B cell (primary cell): ENCODE measurements around the gene CCL25. TPM values are rescaled to one million over a fixed set of nuclear protein-coding genes. Genes with fewer than 3 reads are reported as not detected.

Experiments
- ATAC-seq: fragments of 200-7000 bp; cut with Tn5 transposase; one replicate; pipeline ENCODE4 v1.10.0; 2021; ENCODE audit warnings: low read depth, mild to moderate bottlenecking, moderate number of reproducible peaks, moderate library complexity
- CTCF ChIA-PET: fragments of 350-600 bp; sonication (Branson Sonifier 250); formaldehyde crosslinking; loops from one replicate; lab custom pipeline; 2021; ENCODE audit warnings: antibody characterized with exemption, inconsistent platforms; lab: Charles Lee
- POLR2A ChIA-PET: fragments of 350-600 bp; sonication (Branson Sonifier 250); formaldehyde crosslinking; loops from one replicate; lab custom pipeline; 2021; ENCODE audit warnings: antibody characterized with exemption; lab: Charles Lee
- DNase-seq: peaks from one replicate; pipeline ENCODE4 v3.0.0; 2013
- H2AFZ ChIP-seq: 2 replicates; pipeline ENCODE4 v1.6.1; 2012; ENCODE audit warnings: mild to moderate bottlenecking, low read depth, low read length; ENCODE audit not compliant: insufficient read depth, poor library complexity, severe bottlenecking
- H3K27ac ChIP-seq, 2 donors: 1 replicate in 1 of 2; 2 replicates in 1 of 2; pipeline ENCODE4 v1.5.1; 2012 to 2013; ENCODE audit warnings: low read length in 2 of 2, mild to moderate bottlenecking in 2 of 2, moderate library complexity in 1 of 2
- H3K27me3 ChIP-seq, 4 experiments: fragments of 200-600 bp in 1 of 4; sonication (generic) in 1 of 4; replicated peaks in 1 of 4; 1 replicate in 2 of 4; 2 replicates in 2 of 4; pipeline versions ENCODE4 v1.6.1 to v1.7.0; 2013 to 2016; ENCODE audit warnings: low read length in 3 of 4, mild to moderate bottlenecking in 2 of 4, mixed read lengths in 1 of 4, moderate library complexity in 1 of 4; ENCODE audit not compliant: insufficient read depth in 4 of 4, control insufficient read depth in 3 of 4; ENCODE audit errors: control extremely low read depth in 1 of 4
- H3K36me3 ChIP-seq, 2 experiments: replicated peaks in 1 of 2; 1 replicate in 1 of 2; 2 replicates in 1 of 2; pipeline versions ENCODE4 v1.6.1 to v1.7.1; 2013; ENCODE audit warnings: low read length in 1 of 2; ENCODE audit not compliant: insufficient read depth in 2 of 2, control insufficient read depth in 1 of 2; ENCODE audit errors: control extremely low read depth in 1 of 2, extremely low read depth in 1 of 2
- H3K4me1 ChIP-seq, 2 donors: fragments of 200-600 bp in 1 of 2; sonication (generic) in 1 of 2; 1 replicate in 1 of 2; 2 replicates in 1 of 2; pipeline versions ENCODE4 v1.5.1 to v1.6.1; 2013 to 2017; ENCODE audit warnings: low read length in 2 of 2; ENCODE audit not compliant: control insufficient read depth in 2 of 2, insufficient read depth in 2 of 2
- H3K4me2 ChIP-seq: replicated peaks from 2 replicates; pipeline ENCODE3; 2012; ENCODE audit warnings: mild to moderate bottlenecking, low read depth, low read length; ENCODE audit not compliant: poor library complexity, severe bottlenecking
- H3K4me3 ChIP-seq, 5 experiments: fragments of 200-600 bp in 1 of 5; sonication (generic) in 1 of 5; 1 replicate in 3 of 5; 2 replicates in 2 of 5; pipeline versions ENCODE4 v1.5.1 to v1.7.0; 2011 to 2016; ENCODE audit warnings: low read length in 4 of 5, mild to moderate bottlenecking in 4 of 5, low read depth in 2 of 5, control low read depth in 1 of 5, moderate library complexity in 1 of 5; ENCODE audit not compliant: insufficient read depth in 1 of 5; ENCODE audit errors: control extremely low read depth in 1 of 5, extremely low read depth in 1 of 5
- H3K79me2 ChIP-seq: fragments of 200-600 bp; sonication (generic); one replicate; pipeline ENCODE4 v1.6.0; 2016; ENCODE audit warnings: low read length; ENCODE audit not compliant: control insufficient read depth, insufficient read depth
- H3K9ac ChIP-seq: fragments of 200-600 bp; sonication (generic); 2 replicates; pipeline ENCODE4 v1.6.1; 2017; ENCODE audit warnings: mild to moderate bottlenecking, low read length, moderate library complexity
- H3K9me3 ChIP-seq, 3 donors: one replicate each; pipeline versions ENCODE4 v1.6.1 to v1.7.1; 2013; ENCODE audit warnings: low read length in 2 of 3; ENCODE audit not compliant: control insufficient read depth in 2 of 3, insufficient read depth in 1 of 3; ENCODE audit errors: control extremely low read depth in 1 of 3
- H4K20me1 ChIP-seq: 2 replicates; pipeline ENCODE4 v1.6.0; 2012; ENCODE audit warnings: mild to moderate bottlenecking, low read length; ENCODE audit not compliant: insufficient read depth, control insufficient read depth, poor library complexity, severe bottlenecking
- H3K27ac Mint-ChIP-seq: one replicate; pipeline ENCODE4 v1.8.0; 2021; ENCODE audit warnings: mixed read lengths
- H3K27me3 Mint-ChIP-seq: one replicate; pipeline ENCODE4 v1.8.0; 2021; ENCODE audit warnings: mixed read lengths
- H3K4me1 Mint-ChIP-seq: one replicate; pipeline ENCODE4 v1.8.0; 2021; ENCODE audit warnings: mixed read lengths
- H3K4me3 Mint-ChIP-seq: one replicate; pipeline ENCODE4 v1.8.0; 2021; ENCODE audit warnings: mixed read lengths
- H3K9me3 Mint-ChIP-seq: one replicate; pipeline ENCODE4 v1.8.0; 2022; ENCODE audit warnings: mixed read lengths; ENCODE audit not compliant: insufficient read depth
- CTCF ChIP-seq: fragments of 200-600 bp; IDR thresholded peaks from one replicate; pipeline ENCODE4 v1.8.0; 2022; ENCODE audit warnings: antibody characterized with exemption, mild to moderate bottlenecking
- EZH2 ChIP-seq: IDR thresholded peaks from 2 replicates; pipeline ENCODE4 v1.6.1; 2012; ENCODE audit warnings: borderline replicate concordance, low read depth, mild to moderate bottlenecking, moderate library complexity, low read length; ENCODE audit not compliant: insufficient read depth, poor library complexity, severe bottlenecking
- WGBS: methylation state at CpG from one replicate; pipeline ENCODE4 v1.1.5; 2013; ENCODE audit warnings: missing lambda C conversion rate; ENCODE audit not compliant: insufficient coverage; 5-methylcytosine and 5-hydroxymethylcytosine counted together
- intact Hi-C: fragments of 100-400 bp; cut with micrococcal nuclease; formaldehyde crosslinking; loops from one replicate; pipeline ENCODE4 v1.10.0; 2022
- polyA plus RNA-seq: library from polyadenylated mRNA; depleted of rRNA; stranded (reverse); fragments of >200 nt; gene quantifications from 2 replicates; pipeline ENCODE4 v1.2.3, GENCODE V29; 2012
- total RNA-seq, 2 donors: library from RNA; stranded (reverse); fragments of 120-200 nt in 1 of 2; gene quantifications; 1 replicate in 1 of 2; 2 replicates in 1 of 2; pipeline versions ENCODE4 v1.2.3 to v1.2.4, GENCODE V29; 2013 to 2022

The CCL25 gene
- total and polyA plus RNA-seq, 2 donors (not counting 1 experiment from before 2014, with no cell fraction given) = 0.28 TPM; not detected in 1

- WGBS = 93% methylated on average over 1 of the region's 1 CpG
Observed at GRCh38 chr19:8074501-8074900, 21.9 kb downstream of the CCL25 start.

More at GRCh38 chr19:8074501-8074900, 21.9 kb downstream of the CCL25 start:
- Histone ChIP-seq H3K4me3 (no peak overlapping the region), H3K79me2 (no peaks in the 10 kb centered on the region), H3K27me3 (peaks cover 0 to under 1% (median 0%) of the 10 kb centered on the region in 4 experiments), H3K4me1 (no peaks in the 10 kb centered on the region), H3K27ac (no peak overlapping the region), H4K20me1 (no peaks in the 10 kb centered on the region), H3K36me3 (no peaks in the 10 kb centered on the region), H2AFZ (no peak overlapping the region), H3K9ac (no peak overlapping the region), H3K9me3 (peaks cover 0 to 51% (median 10%) of the 10 kb centered on the region in 3 donors), H3K4me2 (no peak overlapping the region)
- no peak for ATAC-seq
- DNase-seq = no peak
- CTCF ChIA-PET = no interaction called here
- POLR2A ChIA-PET = no interaction called here
- peaks cover 7% of the 10 kb centered on the region for H3K9me3 Mint-ChIP-seq
- TF ChIP-seq EZH2 (no peak), CTCF (no peak)
- no peak overlapping the region for H3K4me3 Mint-ChIP-seq
- intact Hi-C loops = no loop called here
- H3K4me1 Mint-ChIP-seq = no peaks in the 10 kb centered on the region
- H3K27ac Mint-ChIP-seq = no peak overlapping the region
- peaks cover 11% of the 10 kb centered on the region for H3K27me3 Mint-ChIP-seq
